Measurements from ENCODE around the gene HPGD.

Gene HPGD

DNA sequence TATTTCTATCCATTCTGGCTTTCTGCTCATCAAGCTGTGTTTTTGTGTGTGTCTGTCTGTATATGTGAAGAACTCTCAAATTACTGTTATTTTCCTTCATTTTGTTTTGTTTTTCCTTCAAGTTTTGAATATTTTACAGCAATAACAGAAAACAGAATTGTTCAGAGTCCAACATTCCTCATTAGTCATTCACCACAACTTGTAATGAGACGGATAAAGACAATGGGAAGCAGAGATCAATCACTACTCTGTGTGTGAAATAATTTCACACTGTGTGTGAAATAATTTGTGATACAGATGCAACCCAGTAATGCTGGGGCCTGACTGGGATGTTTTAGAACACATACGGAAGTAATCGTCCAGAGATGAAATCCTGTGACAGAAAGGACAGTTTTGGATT, 55.2 kb downstream of the HPGD start:
- ATAC-seq = no peak

DNA sequence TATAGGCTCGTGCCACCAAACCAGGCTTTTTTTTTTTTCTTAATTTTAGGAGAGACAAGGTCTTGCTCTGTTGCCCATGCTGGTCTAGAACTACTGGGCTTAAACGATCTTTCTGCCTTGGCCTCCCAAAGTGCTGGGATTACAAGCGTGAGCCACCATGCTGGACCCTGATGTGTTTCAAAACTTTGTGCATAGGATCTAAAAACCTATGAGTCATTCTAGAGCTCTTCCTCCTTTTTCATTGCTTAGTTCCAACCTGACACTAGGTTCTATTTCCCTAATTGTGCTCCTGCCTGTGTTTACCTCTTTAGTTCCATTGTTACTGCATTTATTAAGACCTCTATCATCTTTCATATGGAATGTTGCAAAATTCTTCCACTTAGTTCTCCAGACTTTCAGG, 57.3 kb downstream of the HPGD start:
- no peak for ATAC-seq

DNA sequence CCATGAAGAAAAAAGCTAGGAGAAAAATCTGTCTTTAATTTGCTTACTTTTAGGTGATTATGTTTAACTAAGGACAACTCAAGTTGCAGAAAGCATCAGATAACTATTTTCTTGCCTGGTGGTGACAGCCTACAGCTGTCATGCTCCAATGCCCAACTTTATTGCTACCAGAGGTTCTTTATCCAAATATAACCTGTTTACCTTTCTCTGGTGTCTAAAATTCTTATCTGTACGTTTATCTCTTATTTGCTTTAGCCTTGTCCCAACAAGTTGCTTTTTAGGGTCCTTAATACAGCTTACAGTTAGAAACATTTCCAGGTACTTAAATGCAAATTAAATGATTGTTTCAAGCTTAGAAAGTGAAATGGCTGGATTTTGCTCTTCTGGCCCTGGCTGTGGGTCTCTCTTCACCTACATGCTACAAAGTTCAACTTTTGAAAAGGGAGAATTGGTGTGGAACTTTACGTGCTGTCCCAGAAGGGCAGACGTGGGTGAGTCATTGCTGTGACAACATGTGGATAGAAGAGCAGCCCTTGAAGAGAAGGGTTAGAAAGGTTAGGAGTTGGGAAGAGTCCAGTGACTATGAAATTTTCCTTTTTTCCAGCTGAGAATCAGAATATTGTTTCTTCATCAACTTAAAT, 60.7 kb downstream of the HPGD start:
- ATAC-seq = no peak

DNA sequence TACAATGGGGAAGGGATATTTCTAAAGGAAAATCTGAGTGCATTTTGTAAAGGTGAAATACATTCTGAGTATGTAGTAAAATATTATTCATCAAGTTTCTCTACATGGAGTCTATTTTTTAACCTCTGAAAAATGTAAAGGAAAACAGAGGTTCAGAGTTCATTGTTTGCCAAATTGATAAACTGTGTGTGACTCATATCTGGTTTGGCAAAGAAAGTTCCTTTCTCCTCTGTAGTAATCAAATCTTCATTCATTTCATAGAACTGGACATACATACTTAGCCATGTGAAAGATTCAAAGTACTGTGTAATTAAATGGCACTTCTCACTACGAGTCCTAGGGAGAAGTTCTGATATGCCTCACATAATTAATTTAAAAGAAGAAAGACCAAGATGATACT, 61.6 kb downstream of the HPGD start:
- no peak for ATAC-seq

DNA sequence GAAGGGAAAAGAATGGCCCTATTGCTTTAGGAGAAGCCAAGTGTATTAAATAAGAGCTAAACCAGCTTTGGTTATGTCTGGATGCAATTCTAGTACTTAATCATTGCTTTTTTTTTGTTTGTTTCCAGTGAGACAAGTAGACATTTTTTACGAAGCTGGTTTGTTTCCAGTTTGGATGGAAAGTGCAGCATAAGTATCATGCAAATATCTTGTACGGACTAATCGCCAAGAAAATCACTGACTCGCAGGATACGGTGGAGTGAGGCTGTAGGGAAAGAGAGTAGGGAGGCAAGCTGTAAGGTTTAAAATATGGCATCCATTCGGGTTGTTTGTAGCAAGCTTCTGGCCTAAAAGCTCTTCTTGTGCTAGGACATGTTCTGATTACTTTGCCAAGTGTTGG, 64.8 kb downstream of the HPGD start:
- ATAC-seq = no peak

DNA sequence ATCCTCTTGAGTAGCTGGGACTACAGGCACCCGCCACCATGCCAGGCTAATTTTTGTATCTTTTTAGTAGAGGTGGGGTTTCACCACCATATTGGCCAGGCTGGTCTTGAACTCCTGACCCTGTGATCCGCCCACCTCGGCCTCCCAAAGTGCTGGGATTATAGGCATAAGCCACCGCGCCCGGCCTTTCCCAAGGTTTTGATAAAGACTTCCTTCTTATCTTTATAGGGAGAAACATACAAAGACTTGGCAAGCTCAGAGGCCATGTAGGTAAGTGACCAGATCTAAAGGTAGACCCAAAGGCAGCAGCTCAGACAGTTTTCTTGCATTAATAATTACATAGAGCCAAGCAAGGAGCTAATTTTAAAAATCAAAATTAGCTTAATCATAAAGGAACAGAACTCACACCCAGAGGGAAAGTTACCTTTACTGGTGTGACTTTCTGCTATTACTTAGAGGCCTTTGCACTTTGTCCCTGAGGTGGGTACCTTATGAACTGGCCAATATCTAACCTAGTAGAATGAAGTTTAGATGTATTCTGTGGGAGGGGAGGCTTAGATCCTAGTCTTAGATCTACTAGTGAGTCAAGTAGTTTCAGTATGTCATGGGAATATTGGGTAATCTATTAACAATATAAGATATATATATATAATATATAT, 67.3 kb downstream of the HPGD start:
- ATAC-seq = no peak

DNA sequence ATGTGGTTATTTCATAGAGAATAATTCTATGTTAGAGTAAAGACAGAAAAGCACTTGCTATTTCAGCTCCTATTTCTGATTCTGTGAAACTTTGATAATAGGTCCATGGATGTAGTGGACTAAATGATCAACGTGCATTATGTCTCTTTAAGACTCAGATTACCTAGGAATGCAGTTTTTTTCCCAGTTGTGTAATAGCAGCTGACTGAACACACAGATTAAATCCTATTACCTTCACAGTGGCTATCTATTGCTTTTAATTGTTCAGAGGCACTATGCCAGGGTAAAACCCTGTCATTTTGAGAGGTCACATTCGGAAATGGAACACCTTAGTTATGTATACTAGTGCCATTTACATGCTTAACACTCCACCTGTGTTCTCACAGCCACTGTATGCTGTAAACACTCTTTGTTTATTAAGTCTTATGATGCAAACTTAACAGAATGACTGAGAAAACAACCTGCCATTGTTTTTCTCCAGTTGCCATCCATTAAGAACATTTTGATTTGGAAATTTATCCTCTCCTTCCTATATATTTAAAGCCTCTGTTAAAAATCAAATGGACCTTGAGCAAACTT, 70.5 kb downstream of the HPGD start:
- ATAC-seq = no peak

DNA sequence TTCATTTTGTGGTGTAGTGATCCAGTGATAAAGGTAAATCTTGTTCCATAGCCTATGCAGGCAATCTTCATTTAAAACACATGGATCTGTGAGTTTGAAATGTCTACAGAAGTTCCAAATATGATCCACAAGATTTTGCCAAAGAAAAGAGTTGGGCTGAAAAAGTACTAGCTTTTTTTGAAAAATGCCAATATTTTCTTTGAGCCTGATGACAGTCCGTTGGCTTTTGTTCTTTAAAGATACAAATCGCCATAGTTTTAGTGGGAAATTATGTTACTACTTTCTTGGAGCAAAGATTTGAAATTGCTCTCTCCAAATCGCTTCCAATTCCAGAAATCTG, 71.5 kb downstream of the HPGD start:
- ATAC-seq = no peak

DNA sequence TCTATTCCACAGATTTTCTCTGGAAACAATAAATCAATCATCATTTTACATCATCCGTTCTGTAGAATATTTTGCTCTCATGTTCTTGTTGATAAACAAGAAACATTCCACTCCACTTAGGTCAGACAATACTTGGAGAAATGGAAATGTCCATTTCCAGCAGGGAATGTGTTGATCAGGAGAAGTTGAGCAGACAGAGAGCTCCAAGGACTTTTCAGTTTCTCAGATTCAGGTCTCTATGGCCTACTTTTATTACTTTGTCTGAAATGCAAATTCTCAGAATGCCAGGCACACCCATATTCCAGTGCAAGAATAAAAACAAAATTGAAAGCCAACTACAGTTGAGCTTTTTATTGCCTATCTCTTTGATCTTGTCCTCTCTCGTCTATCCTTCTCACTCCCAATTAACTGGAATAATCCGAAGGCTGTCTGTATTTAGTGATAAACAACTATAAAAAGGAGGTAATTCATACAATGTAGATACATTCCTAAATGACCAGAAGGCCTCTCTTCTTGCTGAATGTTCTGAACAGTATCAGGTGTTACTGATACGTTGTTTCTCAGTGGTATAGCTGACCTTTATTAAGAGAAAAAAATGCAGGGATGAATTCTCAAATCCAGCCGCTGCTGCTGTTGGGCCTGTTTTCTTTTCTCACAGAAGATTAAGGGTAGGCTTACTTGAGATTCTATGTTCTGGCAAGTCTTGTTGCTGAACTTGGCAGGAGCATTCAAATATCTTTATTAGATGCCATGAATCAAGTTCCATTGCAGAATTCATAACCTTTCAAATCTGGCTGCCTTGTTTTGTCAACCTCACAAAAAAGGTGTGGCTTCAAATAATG, 72.1 kb downstream of the HPGD start:
- ATAC-seq = no peak

DNA sequence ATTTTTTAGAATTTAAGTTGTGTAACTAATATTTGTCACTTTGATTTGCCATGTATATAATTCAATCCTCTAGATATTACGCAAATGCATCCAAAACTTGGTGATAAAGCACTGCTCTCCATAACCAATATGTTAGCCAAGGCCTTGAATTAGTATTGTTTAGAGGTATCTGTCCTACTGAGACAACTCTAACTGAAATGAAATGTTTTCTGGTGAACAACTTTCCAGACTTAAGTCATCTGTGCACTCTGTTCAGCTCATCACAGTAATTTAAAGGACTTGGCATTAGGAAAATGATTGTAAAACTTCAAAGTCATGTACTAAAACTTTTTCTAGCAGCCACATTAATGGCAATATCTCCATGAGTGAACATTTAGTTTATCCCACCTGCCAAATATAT, 73.1 kb downstream of the HPGD start:
- ATAC-seq = no peak

DNA sequence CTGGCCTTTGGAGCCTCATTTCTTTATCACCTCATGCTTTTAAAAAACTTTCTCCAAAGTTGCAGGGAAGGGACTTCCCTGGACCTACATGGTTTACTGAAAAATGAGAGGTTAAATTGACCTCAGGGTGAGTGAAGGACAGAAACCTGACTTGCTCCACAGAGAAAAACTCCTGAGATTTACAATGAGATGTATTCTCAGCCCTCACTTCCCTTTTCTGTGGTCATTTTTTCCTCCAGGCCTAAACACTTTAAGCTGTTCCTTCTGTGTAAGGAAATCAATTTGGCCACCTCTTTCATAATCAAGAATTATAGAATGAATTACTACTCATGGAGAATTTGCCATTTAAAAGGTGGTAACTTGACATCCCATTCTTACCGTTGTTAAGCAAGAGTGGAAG, 77.9 kb downstream of the HPGD start:
- ATAC-seq = no peak
